GM19455 (cell line): ENCODE results near the gene CNIH4.
A peak's percentile ranks its signal among the peaks of the same experiment; 100 is the strongest.
"Not testable (repeated sequence)": the region's sequence is repeated elsewhere in the genome, so short reads cannot be mapped to it uniquely, and the experiment has no call there.

Experiments
- ATAC-seq: cut with Tn5 transposase; IDR thresholded peaks from one replicate; pipeline ENCODE4 v1.9.1; 2021; ENCODE audit not compliant: unreplicated experiment

CNIH4 gene

DNA sequence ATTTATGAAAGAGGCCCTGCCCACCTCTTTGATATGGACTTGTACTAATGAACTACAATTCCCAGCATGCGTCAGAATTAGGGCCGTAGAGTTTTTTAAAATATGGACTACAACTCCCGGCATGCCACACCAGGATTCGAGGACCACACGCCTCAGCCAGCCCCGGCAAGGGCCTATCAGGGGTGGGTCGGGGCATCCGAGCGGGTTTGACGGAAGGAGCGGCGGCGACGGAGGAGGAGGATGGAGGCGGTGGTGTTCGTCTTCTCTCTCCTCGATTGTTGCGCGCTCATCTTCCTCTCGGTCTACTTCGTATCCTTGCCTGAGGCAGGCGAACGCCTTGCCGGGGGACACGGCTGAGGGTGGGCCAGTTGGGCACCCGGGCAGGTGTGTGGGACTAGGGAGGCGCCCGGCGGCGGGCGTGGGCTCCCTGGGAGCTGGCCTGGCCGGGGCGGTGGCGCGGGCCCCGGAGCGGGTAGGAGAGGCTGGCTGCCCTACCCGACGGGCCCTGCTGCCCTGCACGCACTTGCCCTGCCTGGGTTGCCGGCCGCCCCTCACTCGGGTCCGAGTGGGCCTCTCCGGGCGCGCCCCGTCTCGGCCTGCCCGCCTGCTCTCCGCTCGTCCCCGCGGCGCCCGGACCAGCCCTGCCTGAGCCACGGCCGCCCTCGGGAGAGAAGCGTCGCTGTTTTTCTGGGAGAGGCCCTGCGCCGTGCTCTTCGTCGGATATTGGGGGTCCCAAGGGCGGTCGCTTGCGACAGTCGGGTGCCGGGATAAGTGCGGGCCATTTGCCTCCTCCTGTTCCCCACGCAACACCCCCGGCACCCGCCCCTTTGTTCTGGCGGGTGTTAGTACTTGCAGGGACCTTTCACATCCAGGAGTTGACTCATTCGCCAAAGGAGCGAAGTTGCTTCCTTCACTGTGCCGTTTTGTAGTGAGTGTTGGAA lies at the start of gene CNIH4:
TSS of gene CNIH4 (plus strand) at position 195 of the 941 bp plus-strand sequence. CDS start at position 241, 46 bp downstream.
- peak; percentile 98 for ATAC-seq

DNA sequence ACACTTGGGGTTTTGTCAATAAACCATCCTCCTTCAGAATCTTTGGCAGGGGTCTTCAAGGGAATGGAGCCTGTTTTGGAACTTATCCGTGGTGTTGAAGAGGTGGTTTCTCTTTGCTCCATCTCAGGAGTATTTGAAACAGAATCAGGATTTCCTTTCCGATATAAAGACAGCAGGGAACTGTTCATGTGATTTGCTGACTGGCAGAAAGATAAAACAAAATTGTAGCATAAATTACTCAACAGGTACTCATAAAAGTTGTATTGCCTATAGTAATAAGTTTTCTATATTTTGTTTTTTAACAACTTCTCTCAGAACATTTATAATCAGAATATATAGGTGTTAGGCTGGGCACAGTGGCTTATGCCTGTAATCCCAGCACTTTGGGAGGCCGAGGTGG lies 48.6 kb upstream of the CNIH4 start:
- no peak for ATAC-seq

DNA sequence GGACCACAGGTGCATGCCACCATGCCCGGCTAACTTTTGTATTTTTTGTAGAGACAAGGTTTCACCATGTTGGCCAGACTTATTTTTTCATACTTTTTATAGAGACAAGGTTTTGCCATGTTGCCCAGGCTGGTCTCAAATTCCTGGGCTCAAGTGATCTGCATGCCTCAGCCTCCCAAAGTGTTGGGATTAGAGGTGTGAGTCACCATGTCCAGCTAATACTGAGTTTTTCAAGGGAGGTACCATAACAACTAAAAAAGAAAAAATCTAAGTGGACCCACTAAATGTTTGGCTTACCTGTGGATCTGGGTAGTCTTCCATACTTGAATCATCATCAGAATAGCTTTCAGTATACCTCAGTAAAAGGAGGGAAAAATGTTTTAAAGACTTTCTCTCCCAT lies 45.2 kb upstream of the CNIH4 start:
- not testable (repeated sequence) for ATAC-seq

- ATAC-seq: no peak
Measured at GRCh38 chr1:224312025-224312424, 44.7 kb upstream of the CNIH4 start.

DNA sequence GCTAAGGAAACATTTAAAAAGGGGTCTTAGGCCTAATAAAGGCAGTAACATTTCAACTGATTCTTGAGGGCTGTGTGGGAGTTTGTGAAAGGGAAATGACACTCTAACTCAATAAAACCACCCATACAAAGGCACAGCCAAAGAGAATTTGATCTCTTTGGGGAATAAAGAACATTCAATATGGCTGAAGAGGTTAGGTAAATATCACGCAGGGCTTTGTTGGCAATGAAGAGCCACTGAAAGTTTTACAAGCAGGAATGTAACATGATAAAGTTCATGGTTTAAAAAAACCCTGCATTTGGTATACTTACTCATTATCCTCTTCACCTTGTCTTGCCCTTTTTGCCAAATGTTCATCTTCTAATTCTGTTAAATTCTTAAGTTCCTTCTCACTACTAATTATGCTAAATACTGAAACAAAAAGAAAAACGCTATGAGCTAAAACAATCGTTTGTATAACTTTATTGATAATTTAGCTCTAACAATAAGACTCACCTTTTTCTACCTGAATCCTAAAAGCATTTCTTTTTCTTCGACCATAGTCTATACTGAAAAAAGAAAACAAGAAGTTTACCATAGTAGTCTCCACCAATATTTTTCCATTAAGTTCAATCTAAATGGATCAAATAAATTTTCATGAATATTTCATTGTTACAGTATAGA lies 39.2 kb upstream of the CNIH4 start:
- no peak for ATAC-seq

- no peak for ATAC-seq
Measured at GRCh38 chr1:224321706-224322105, 35.0 kb upstream of the CNIH4 start.

DNA sequence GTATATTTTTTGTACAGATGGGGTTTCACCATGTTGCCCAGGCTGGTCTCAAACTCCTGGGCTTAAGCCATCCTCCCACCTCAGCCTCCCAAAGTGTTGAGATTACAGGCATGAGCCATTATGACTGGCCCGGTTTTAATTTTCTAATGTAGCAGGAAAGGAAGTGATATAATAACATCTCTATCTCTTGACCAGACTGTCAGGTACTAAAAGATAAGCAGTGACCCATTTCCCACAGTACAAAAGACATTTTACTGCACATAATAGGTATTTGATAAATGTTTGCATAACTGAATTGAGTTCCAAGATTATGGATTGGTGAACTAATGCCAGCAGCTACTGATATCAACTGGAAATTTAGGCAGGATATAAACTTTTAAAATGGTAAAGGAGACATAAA lies 30.7 kb upstream of the CNIH4 start:
- no peak for ATAC-seq

GRCh38 chr1:224328644-224329043 lies 28.0 kb upstream of the CNIH4 start:
- no peak for ATAC-seq

- ATAC-seq: no peak
Measured at GRCh38 chr1:224329484-224329841, 27.2 kb upstream of the CNIH4 start.

DNA sequence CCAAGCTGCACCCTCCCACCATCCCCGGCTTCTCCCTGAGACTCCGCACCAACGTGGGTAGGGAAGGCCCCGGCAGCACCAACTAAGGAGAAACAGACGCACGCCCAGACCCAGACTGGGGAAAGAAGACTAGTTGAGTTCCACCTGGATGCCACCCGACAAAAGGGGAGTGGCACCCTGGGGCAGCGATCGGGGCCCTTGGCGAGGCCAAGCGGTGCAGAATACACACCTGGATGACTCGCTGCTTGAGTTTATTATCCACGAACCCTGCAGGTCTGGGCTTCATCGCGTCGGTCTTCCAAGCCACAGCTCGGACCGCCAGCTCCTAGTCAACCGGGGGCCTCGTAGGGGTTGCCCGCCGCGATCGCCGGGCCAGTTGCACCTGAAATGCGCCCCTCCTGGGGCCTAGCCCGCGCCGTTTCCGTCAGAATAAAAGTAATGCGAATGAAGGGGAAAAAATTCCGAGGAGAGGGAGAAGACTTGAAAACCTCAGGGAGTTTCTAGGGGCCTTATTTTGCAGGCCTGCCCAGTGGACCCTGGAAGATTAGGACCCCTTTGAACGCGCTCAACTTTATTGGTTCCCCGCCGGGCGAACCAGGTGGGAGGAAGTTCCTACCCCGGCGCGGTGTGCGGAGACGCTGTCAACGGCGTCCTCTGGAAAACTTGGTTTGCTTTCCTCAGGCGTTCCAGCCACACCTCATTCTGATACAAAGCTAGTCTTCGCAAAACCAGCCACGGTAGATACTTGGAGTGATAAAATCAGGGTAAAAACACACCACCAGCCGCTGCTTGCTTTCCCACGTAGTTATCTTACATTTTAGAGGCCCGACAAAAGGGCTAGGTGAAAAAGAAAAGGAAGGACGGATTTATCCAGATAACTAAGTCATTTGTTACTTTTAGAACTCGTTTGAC lies 26.6 kb upstream of the CNIH4 start, which contains the start of gene NVL:
TSS of gene NVL (minus strand) at position 331 of the 912 bp plus-strand sequence. CDS start at position 286, 45 bp downstream.
- peak; percentile 81 for ATAC-seq

GRCh38 chr1:224331326-224331725 lies 25.4 kb upstream of the CNIH4 start:
- no peak for ATAC-seq

DNA sequence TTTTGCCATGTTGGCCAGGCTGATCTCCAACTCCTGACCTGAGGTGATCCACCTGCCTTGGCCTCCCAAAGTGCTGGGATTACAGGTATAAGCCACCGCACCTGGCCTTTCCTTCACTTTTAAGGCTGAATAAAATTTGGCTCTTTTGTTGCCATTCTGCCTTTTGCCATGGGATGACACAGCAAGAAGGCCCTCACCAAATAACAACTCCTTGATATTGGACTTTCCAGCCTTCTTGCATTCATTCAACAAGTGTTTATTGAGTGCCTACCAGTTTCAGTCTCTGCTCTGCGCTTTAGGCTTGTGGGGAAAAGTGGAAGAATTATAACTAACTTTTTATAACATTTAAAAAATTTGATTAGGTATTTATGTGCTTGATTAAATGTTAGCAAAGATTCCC lies 24.9 kb upstream of the CNIH4 start:
- no peak for ATAC-seq

GRCh38 chr1:224333309-224333926 lies 23.3 kb upstream of the CNIH4 start:
- ATAC-seq: peak; percentile 50

DNA sequence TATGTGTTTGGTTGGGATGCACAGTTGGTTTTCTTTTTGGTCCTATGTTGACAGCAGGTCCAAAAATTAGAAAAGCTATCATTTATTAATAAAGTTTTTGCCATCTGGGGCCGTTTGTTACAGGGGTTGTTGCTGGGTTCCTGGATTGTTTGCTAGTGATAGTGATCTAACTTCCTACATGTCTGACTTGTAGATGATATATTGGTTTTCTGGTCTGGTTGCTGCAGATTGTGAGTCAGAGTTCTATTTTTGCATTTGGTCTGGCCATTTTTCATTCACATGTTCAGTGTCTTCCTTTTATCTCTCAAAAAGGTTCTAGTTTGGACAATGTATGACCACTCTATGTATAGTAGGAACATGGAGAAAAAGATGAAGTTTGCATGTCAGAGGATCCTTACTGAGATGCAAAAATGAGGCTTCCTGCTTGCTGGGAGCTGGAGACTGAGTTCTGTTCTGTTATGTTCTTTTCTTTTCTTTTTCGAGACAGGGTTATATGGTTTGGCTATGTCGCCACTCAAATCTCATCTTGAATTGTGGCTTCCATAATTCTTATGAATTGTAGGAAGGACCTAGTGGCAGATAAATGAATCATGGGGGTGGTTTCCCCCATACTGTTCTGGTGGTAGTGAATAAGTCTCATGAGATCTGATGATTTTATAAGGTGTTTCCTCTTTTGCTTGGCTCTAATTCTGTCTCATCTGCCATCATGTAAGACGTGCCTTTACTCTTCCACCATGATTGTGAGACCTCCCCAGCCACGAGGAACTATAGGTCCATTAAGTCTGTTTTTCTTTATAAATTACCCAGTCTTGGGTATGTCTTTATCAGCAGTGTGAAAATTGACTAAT lies 22.5 kb upstream of the CNIH4 start:
- no peak for ATAC-seq

- no peak for ATAC-seq
Measured at GRCh38 chr1:224338150-224338838, 18.4 kb upstream of the CNIH4 start.

DNA sequence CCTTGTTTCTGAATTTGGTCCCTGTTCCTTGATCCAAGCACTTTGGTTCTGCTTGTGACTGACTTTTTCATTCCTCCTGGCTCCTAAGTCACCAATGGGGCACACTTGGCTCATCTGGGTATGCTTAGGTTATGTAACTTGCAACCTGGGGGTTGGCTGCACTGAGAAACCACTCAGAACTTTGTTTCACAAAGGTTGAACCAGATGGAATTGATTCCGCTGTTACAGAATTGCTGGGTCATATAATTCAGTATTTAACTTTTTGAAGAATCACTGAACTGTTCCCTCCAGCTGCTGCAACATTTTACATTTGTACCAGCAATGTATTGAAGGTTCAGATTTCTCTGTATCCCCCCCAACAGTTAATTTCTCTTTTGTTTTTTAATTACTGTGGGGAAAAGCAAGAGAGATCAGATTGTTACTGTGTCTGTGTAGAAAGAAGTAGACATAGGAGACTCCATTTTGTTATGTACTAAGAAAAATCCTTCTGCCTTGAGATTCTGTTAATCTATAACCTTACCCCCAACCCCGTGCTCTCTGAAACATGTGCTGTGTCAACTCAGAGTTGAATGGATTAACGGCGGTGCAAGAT lies 17.1 kb upstream of the CNIH4 start:
- no peak for ATAC-seq

DNA sequence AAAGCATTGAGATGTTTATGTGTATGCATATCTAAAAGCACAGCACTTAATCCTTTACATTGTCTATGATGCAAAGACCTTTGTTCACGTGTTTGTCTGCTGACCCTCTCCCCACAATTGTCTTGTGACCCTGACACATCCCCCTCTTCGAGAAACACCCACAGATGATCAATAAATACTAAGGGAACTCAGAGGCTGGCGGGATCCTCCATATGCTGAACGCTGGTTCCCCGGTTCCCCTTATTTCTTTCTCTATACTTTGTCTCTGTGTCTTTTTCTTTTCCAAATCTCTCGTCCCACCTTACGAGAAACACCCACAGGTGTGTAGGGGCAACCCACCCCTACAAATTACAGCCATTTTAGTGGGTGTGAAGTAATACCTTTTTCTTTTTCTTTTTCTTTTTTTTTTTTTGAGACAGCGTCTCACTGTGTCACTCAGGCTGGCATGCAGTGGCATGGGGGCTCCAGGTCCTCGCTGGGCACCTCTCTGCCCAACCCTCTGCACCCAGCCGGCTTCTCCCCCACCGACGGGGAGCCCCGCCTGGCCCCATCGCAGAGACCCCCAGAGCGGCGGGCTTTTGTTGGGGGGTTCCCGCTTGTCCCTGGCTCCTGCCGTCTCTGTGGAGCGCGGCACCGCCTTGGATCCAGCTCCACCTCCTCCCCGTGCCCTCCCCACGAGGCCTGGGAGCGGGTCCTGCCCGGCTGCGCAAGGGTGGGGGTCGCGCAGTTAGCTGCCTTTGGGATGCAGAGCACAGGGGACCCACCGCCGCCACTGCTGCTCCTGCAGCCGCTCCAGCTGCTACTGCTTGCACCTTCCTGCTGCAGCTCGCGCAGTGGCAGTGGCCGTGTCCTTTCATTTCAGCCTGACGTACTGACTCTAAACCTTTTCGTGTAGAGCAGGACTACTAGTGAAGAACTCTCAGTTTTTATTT lies 16.0 kb upstream of the CNIH4 start:
- ATAC-seq: peak; percentile 63

DNA sequence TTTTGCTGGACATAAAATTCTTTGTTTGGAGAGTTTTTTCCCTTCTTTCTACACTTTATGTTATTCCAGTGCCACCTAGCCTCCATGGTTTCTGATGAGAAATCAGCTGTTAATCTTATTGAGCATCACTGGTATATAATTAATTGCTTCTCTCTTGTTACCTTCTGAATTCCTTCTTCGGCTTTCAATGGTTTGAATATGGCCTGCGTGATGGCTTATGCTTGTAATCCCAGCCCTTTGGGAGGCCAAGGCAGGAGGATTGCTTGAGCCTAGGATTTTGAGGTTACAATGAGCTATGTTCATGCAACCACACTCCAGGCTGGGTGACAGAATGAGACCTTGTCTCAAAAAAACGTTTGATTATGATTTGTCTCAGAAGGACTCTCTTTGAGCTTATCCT lies 13.0 kb upstream of the CNIH4 start:
- no peak for ATAC-seq
